GM12891 (cell line): ENCODE data around the gene KLHL12.

Experiments
- POLR2AphosphoS5 ChIP-seq: IDR thresholded peaks from 2 replicates; pipeline ENCODE4 v1.6.1; 2011; ENCODE audit warnings: low read depth, low read length, control low read depth
- SPI1 ChIP-seq: IDR thresholded peaks from 2 replicates; pipeline ENCODE4 v1.6.1; 2011; ENCODE audit warnings: low read depth, low read length, control low read depth
- TAF1 ChIP-seq: IDR thresholded peaks from 2 replicates; pipeline ENCODE4 v1.6.1; 2011; ENCODE audit warnings: low read depth, low read length, control low read depth

- TF ChIP-seq SPI1: no peak
- no peak for TF ChIP-seq POLR2AphosphoS5
- no peak for TF ChIP-seq TAF1
Measured at GRCh38 chr1:202880961-202881460, 46.0 kb downstream of the KLHL12 start.
